NCI-H526 treated with DMSO at 0.1 percent for 48 hours (cell line): Measurements from ENCODE around the gene SNCAIP.
A peak's percentile ranks its signal among the peaks of the same experiment; 100 is the strongest.
"Not testable (repeated sequence)": the region's sequence is repeated elsewhere in the genome, so short reads cannot be mapped to it uniquely, and the experiment has no call there.

Source experiments
- DNase-seq: peaks from one replicate; lab custom pipeline; 2025; lab: John Stamatoyannopoulos, UW

The SNCAIP gene

GRCh38 chr5:122315521-122315920, 3.5 kb downstream of the SNCAIP start:
- no peak for DNase-seq

- peak; percentile 10 for DNase-seq
Observed at GRCh38 chr5:122316656-122317055, 4.6 kb downstream of the SNCAIP start.

GRCh38 chr5:122319897-122320296, 7.9 kb downstream of the SNCAIP start:
- DNase-seq: no peak

- peak; percentile 23 for DNase-seq
Observed at GRCh38 chr5:122321921-122322320, 9.9 kb downstream of the SNCAIP start.

- no peak for DNase-seq
Observed at GRCh38 chr5:122322801-122323548, 10.9 kb downstream of the SNCAIP start.

- DNase-seq: no peak
Observed at GRCh38 chr5:122323738-122324137, 11.7 kb downstream of the SNCAIP start.

GRCh38 chr5:122327110-122327509, 15.1 kb downstream of the SNCAIP start:
- no peak for DNase-seq

GRCh38 chr5:122330881-122331280, 18.8 kb downstream of the SNCAIP start:
- DNase-seq: no peak

- no peak for DNase-seq
Observed at GRCh38 chr5:122332599-122333555, 20.8 kb downstream of the SNCAIP start.

GRCh38 chr5:122333564-122333963, 21.5 kb downstream of the SNCAIP start:
- no peak for DNase-seq

GRCh38 chr5:122339591-122339990, 27.6 kb downstream of the SNCAIP start:
- no peak for DNase-seq

- DNase-seq: no peak
Observed at GRCh38 chr5:122341087-122341486, 29.1 kb downstream of the SNCAIP start.

GRCh38 chr5:122342256-122342655, 30.2 kb downstream of the SNCAIP start:
- DNase-seq: no peak

GRCh38 chr5:122346897-122347581, 35.0 kb downstream of the SNCAIP start:
- no peak for DNase-seq

- no peak for DNase-seq
Observed at GRCh38 chr5:122350496-122350895, 38.5 kb downstream of the SNCAIP start.

GRCh38 chr5:122351416-122352157, 39.5 kb downstream of the SNCAIP start:
- DNase-seq: no peak

- no peak for DNase-seq
Observed at GRCh38 chr5:122352331-122352730, 40.3 kb downstream of the SNCAIP start.

- DNase-seq: not testable (repeated sequence)
Observed at GRCh38 chr5:122353361-122353760, 41.3 kb downstream of the SNCAIP start.

- DNase-seq: peak; percentile 19
Observed at GRCh38 chr5:122354293-122354692, 42.3 kb downstream of the SNCAIP start.

- no peak for DNase-seq
Observed at GRCh38 chr5:122355324-122355723, 43.3 kb downstream of the SNCAIP start.

- no peak for DNase-seq
Observed at GRCh38 chr5:122356855-122357254, 44.8 kb downstream of the SNCAIP start.
